Myocyte (in vitro differentiated cells): ENCODE measurements around the gene AGA. TPM values are rescaled to one million over a fixed set of nuclear protein-coding genes. Genes with fewer than 3 reads are reported as not detected.

Experiments
- DNase-seq: peaks from one replicate; pipeline ENCODE4 v3.0.0-alpha.2; 2012; ENCODE audit warnings: low read depth
- total RNA-seq: library from RNA; depleted of rRNA; stranded (reverse); fragments of >200 nt; gene quantifications from 2 replicates; pipeline ENCODE4 v1.2.3, GENCODE V29; 2014

AGA gene
- total RNA-seq, 1 donor from 2014 or later = 6.6 TPM

DNA sequence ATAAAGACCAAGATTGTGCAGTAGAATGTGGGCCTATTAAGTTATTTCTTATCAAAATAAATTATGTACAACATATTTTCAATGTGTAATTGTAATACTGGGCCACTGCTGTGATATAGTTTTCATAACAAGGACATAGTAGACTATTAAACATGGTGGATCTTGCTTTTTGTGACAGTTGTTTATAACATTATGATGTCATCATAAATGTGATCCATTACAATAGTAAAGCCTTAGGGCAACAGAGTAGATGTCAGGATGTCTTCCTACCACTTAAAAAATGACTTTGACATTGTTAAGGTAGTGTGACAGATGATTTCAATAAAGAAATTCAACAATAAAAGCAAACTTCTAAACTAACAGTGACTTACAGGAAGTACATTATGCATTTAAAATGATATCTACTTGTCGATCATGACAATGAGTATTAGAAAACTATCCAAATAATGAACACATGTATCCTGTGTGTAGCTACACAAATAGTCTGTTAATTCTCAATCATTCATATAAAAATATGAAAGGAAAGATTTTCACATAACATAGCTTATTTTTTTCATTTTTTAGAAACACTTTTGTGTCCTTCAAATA, 5.3 kb upstream of the AGA start:
- no peak for DNase-seq

DNA sequence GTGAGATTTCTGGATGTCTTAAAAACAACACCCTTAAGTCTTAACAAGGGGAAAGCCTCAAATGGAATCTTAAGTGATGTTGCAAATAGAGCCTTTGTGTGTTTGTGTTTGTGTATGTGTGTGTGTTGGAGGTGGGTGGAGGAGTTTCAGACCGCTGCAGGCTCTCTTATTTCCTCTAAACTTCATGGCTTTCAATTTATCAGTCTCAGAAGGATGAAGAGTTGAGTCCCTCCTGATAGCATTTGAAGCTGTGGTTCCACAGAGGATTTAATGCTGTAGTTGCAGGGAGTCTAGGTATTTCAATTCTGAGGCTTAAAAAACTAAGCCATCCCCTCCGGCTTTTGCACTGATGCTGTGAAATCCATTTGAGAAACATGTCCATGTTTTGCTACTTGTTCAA, 4.3 kb upstream of the AGA start:
- no peak for DNase-seq

- no peak for DNase-seq
Measured at GRCh38 chr4:177444911-177445736, 2.9 kb upstream of the AGA start.

GRCh38 chr4:177441061-177441802, 1.0 kb downstream of the AGA start:
- no peak for DNase-seq

DNA sequence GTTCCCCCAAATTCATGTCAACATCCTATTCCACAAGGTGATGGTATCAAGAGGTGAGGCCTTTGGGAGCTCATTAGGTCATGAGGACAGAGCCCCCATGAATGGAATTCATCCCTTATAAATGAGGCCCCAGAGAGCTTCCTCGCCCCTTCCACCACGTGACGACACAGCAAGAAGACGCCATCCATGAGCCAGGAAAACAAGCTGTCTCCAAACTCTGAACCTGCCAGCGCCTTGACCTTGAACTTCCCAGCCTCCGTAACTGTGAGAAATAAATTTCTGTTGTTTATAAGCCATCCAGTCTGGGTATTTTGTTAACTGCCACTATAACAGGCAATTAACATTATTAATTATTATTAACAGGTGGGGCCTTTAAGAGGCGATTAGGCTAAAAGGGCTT, 5.8 kb downstream of the AGA start:
- DNase-seq = no peak

DNA sequence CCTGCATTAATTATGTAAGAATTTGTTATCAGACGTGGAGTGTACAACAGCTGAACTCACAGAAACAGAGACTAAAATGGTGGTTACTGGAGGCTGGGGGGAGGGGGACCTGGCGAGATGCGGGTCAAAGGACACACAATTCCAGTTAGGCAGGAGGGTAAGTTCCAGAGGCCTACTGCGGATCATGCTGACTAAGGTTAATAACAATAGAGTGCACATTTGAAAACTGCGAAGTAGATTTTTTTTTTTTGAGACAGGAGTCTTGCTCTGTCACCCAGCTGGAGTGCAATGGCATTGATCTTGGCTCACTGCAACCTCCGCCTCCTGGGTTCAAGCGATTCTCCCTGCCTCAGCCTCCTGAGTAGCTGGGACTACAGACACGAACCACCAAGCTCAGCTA, 7.6 kb downstream of the AGA start:
- DNase-seq = no peak

GRCh38 chr4:177427192-177427591, 15.0 kb downstream of the AGA start:
- no peak for DNase-seq

- DNase-seq = no peak
Measured at GRCh38 chr4:177419434-177419833, 22.8 kb downstream of the AGA start.

DNA sequence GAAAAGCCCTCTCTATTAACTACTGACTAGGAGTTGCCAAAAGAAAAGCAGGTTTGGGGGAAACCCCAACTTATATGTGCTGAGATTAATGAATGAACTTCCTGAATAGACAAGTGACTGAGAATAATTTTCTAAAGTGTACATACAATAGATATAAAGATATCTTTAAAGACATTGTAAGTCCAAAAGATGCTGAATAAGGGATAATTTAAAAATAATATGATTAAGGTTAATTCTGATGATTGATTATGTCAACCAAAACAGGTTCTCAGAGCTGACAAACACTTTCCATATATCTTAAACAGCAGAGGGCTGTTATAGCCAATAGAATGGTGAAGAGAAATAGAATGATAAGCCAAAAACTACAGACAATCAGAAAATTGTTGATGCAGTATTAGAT, 28.6 kb downstream of the AGA start:
- DNase-seq = no peak

DNA sequence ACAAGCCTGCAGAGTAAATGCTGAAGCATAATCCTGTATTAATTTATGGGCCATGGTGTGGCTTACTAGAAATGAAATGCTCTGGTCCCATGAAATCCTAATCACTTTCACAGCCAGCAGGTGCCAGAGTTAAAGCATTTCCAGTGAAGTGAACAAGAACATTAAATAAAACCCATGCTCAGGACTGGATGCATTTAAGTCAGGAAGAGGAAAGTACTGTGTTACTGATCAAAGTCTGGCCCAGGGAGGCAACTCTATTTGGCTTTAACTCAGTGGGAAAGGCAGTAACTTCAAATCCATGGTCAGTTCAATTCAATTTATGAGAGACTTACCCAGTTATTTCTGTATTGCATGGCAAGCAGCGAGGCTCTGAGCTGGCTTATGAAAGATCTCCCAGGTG, 29.2 kb downstream of the AGA start:
- no peak for DNase-seq

- no peak for DNase-seq
Measured at GRCh38 chr4:177411996-177412395, 30.2 kb downstream of the AGA start.

GRCh38 chr4:177410566-177410965, 31.7 kb downstream of the AGA start:
- DNase-seq = no peak

GRCh38 chr4:177408023-177408422, 34.2 kb downstream of the AGA start:
- no peak for DNase-seq

- no peak for DNase-seq
Measured at GRCh38 chr4:177405508-177405907, 36.7 kb downstream of the AGA start.

GRCh38 chr4:177404986-177405385, 37.3 kb downstream of the AGA start:
- no peak for DNase-seq

DNA sequence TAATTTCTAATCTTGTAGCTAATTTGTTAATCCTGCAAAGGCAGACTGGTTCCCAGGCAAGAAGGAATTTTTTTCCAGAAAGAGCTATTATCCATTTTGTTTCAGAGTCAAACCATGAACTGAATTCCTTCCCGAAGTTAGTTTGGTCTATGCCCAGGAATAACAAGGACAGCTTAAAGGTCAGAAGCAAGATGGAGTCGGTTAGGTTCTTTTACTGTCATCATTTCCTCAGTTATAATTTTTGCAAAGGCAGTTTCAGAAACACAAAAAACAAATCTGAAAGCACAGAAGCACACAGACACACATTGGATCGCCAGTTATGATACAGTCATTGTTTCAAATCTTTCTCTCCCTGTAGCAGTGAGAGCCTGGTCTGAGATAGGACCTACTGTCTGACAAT, 37.9 kb downstream of the AGA start:
- no peak for DNase-seq

- DNase-seq = no peak
Measured at GRCh38 chr4:177403746-177404145, 38.5 kb downstream of the AGA start.

GRCh38 chr4:177401658-177402273, 40.5 kb downstream of the AGA start:
- no peak for DNase-seq

- no peak for DNase-seq
Measured at GRCh38 chr4:177400030-177400429, 42.2 kb downstream of the AGA start.

DNA sequence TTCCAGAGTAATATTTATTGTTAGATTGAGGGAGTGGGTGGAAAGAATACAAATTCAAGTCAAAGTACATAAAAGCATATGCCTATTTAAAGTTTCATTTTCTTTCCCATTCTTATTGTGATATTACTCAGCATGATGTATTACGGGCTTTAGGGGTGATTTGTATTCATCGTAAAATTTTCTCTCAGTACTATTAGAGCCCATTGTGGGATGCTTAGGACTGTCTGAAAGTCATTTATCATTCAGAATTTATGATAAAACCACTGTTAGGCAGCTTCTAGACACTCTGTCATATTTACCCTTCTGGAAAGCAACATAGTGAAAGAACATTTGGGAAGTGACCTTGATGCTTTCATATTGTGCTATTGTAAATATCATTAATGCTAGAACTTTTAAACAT, 45.9 kb downstream of the AGA start:
- DNase-seq = no peak

- DNase-seq = no peak
Measured at GRCh38 chr4:177393236-177393635, 49.0 kb downstream of the AGA start.

GRCh38 chr4:177391953-177392352, 50.3 kb downstream of the AGA start:
- no peak for DNase-seq
